CD4-positive, alpha-beta T cell treated with Interferon gamma for 1 hour (primary cell): Measurements from ENCODE around the gene TGM1.
"Not testable (repeated sequence)": the region's sequence is repeated elsewhere in the genome, so short reads cannot be mapped to it uniquely, and the experiment has no call there.

Source experiments
- DNase-seq: peaks from one replicate; pipeline ENCODE4 v3.0.0-alpha.2; 2020

The TGM1 gene

GRCh38 chr14:24232121-24232644, 30.8 kb downstream of the TGM1 start, which contains the start of gene NEDD8:
TSS of gene NEDD8 (minus strand) at chr14:24232367. CDS start at chr14:24232267, 100 bp downstream.
- DNase-seq = peak; percentile 88

- no peak for DNase-seq
Measured at GRCh38 chr14:24231263-24232120, 31.5 kb downstream of the TGM1 start.

GRCh38 chr14:24228902-24229301, 34.1 kb downstream of the TGM1 start:
- no peak for DNase-seq

DNA sequence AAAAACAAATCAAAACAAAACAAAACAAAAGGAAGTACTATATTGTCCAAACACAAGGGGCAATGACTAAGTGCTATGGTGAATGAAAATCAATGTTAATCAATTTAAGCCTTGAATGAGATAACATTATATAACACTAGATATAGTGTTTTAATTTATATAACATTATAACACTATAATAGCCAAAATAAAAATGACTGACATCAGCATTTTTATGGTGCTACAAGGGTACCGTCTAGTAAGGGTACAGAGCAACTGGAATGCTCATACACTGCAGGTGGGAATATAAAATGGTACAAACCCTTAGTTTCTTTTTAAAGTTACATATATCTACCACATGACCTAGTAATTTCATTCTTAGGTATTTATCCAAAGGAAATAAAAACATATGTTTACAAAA, 36.5 kb downstream of the TGM1 start:
- DNase-seq = no peak

GRCh38 chr14:24224618-24225071, 38.3 kb downstream of the TGM1 start:
- no peak for DNase-seq

DNA sequence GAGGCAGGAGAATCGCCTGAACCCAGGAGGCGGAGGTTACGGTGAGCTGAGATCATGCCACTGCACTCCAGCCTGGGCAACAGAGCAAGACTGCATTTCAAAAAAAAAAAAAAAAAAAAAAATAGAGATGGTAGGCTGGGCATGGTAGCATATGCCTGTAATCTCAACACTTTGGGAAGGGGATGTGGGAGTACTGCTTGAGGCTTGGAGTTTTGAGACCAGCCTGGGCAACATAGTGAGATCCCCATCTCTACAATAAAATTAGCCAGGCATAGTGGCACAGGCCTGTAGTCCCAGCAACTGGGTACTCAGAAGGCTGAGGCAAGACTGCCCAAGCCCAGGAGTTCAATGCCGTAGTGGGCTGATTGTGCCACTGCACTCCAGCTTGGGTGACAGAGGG, 40.0 kb downstream of the TGM1 start:
- DNase-seq = not testable (repeated sequence)

DNA sequence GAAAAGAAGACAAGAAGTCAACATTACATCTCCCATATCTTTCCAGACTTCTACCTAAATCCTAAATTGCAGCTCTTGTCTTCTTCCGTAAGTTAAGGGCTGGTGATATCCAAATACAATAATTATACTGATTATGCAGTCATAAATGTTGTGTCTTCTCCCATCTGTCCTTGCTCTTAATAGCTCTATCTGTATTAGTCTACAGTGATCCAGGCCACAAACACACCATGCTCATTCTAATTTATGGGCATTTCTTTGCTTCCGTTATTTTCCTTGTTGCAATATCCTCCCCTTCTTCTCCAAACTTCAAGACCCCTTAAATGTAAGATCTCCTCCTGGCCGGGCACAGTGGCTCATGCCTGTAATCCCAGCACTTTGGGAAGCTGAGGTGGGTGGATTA, 43.5 kb downstream of the TGM1 start:
- no peak for DNase-seq

GRCh38 chr14:24219080-24219479, 43.9 kb downstream of the TGM1 start:
- no peak for DNase-seq

DNA sequence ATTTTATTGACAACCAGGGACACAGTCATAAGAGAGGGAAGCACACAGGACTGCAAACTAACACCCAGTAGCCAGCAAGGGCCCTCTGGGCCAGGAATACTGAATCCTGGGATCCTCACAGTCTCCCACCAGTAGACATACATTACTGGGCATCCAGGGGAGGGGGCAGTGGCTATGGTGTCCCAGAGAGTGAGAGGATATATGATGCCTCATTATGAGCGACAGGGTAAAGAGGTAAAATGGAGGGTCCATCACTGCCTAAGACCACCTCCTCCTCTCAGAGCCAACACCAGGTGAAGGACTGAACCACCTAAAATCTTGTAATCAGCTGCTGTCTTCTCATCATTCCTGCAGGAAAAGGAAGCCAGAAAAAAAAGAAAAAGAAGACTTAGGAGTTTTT, 46.1 kb downstream of the TGM1 start:
- not testable (repeated sequence) for DNase-seq

DNA sequence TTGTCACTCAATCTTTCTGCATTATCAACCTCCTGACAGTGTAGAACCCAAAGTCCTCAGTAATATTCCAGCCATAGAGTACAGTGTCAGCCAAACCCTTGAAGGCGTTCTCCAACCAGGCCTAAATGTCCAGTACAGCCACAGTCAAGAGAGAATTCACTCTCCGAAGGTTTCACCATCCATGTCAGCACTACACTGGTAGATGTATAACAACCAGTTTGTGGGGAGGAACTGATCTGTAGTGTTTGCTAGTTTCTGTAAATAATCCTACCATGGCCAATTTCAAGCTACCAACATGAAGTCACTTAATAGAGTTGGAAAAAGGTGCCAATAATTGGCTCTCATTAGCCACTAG, 46.7 kb downstream of the TGM1 start:
- DNase-seq = no peak

- DNase-seq = peak; percentile 90
Measured at GRCh38 chr14:24215495-24216344, 47.3 kb downstream of the TGM1 start, which contains the start of gene MDP1. TSS of gene MDP1 (minus strand) at chr14:24216066. CDS start at chr14:24215955, 111 bp downstream.

DNA sequence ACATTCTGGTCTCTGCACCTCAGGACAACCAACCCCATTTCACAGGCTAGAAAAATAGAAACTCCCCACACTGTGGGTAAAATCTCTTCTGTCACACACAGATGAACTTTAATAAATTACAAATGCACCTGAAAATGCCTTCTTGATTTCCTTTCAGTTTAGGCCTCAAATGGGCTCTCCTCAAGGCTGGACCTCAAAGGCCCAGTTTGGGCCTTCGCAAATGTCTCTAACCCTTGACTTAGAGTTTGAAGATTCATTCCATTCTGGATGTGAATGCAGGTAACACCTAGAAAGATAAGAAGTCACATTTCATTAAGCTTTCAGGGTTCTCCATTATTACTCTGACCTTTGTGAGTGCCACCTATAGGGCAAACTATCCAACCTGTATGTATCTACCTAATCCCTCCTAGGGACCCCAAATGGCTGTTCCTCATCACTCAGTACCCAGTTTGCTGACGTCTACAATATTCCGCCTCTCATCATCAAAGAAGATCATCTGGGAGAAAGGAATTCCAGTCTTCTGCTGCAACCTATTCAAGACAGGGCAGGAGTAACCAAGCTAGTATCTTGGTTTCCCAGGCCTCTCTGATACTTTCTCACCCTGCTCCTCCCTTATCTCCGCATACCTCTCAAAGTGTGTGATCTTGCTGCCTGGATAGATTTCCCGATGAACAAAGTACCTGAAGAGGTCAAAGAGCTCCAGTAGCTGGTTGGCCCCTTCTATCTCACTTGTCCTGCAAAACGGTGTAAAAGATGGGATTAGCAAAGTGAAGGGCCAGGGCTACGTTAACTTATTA, 48.9 kb downstream of the TGM1 start:
- DNase-seq = no peak

GRCh38 chr14:24212924-24213865, 49.8 kb downstream of the TGM1 start, which contains the start of gene CHMP4A:
TSS of gene CHMP4A (minus strand) at chr14:24213488. CDS start at chr14:24213439, 49 bp downstream.
- peak; percentile 97 for DNase-seq

DNA sequence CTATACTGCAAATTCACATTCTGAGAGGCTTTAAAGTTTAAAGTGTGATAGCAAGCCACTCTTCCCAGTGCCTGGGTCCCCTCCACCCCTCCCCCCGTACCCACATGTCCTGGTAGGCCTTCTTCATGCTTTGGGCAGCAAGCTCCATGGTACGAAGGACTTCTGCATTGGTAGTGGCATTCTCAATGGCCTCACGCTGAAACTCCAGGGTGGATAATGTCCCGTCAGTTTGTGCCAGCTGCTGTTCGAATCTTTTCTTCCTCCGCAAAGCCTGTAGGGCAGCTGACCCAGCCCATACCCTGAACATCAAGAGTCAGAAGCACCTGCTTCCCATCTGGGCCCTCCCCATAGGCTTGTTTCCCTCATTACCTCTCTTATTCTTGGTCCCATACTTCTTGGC, 51.7 kb downstream of the TGM1 start:
- no peak for DNase-seq

- no peak for DNase-seq
Measured at GRCh38 chr14:24207625-24208024, 55.4 kb downstream of the TGM1 start.

DNA sequence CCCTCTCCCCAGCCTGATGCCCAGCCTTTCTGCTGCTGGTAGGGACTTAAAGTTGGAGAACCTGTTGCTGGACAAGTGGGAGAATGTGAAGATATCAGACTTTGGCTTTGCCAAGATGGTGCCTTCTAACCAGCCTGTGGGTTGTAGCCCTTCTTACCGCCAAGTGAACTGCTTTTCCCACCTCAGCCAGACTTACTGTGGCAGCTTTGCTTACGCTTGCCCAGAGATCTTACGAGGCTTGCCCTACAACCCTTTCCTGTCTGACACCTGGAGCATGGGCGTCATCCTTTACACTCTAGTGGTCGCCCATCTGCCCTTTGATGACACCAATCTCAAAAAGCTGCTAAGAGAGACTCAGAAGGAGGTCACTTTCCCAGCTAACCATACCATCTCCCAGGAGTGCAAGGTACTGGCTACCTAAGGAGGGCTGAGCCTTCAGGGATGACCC, 55.8 kb downstream of the TGM1 start:
- peak; percentile 36 for DNase-seq

DNA sequence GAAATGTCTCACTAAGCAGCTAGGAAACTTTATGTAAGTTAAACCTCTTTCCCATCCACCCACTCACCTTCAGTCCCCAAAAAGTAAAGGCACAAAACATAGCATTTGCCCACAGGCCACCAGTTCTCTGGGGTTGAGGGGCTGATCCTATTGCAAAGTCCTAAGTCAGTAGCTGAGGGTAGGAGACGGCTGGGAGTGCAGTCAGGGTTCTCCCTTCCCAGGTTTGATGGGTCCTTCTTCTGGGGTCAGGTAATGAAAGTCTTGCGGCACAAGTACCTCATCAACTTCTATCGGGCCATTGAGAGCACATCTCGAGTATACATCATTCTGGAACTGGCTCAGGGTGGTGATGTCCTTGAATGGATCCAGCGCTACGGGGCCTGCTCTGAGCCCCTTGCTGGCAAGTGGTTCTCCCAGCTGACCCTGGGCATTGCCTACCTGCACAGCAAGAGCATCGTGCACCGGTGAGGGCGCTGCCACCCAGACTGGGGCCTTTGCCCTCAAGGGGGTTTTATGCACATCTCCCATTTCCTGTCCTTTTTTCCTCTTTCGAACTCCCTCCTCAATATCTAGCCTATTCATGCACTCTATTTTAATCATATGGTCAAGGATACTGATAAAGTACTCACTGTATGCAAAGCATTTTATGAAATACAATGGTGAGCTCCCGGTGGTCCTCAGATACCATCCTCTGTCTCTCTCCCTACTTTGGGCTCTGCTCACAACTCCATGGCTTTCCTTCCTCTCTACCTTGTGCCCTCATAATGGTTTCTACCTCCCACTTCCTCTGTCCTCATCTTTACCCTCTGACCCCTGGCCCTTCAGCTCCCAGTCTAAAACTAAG, 56.5 kb downstream of the TGM1 start:
- DNase-seq = no peak

GRCh38 chr14:24204163-24205146, 58.5 kb downstream of the TGM1 start:
- no peak for DNase-seq
